ENCODE measurements around the gene UIMC1.

UIMC1 gene

GRCh38 chr5:176881816-176882566 is 124.6 kb downstream of the UIMC1 start:
- no peak overlapping the region for H3K27ac Mint-ChIP-seq (ENCODE audit: low read depth)
- H3K4me3 Mint-ChIP-seq, result no peak overlapping the region
- H3K27me3 Mint-ChIP-seq, result peaks cover 35% of the 10 kb centered on the region
- ATAC-seq (replicated peaks; ENCODE audit: extremely low read depth, poor library complexity, severe bottlenecking), result no peak
- no peaks in the 10 kb centered on the region for H3K36me3 Mint-ChIP-seq (ENCODE audit: insufficient read depth)
- DNase-seq (ENCODE audit: low spot score in 2 of 2), result no peak
- no peaks in the 10 kb centered on the region for H3K9me3 Mint-ChIP-seq
- peaks cover 8% of the 10 kb centered on the region for H3K4me1 Mint-ChIP-seq

- H3K9me3 Mint-ChIP-seq, result no peaks in the 10 kb centered on the region
- ATAC-seq (replicated peaks; ENCODE audit: extremely low read depth, poor library complexity, severe bottlenecking) (no peak), DNase-seq (ENCODE audit: low spot score in 2 of 2) (no peak)
- no peak overlapping the region for H3K4me3 Mint-ChIP-seq
- H3K36me3 Mint-ChIP-seq (ENCODE audit: insufficient read depth), result no peaks in the 10 kb centered on the region
- H3K4me1 Mint-ChIP-seq, result peaks cover 12% of the 10 kb centered on the region
- peaks cover 43% of the 10 kb centered on the region for H3K27me3 Mint-ChIP-seq
- H3K27ac Mint-ChIP-seq (ENCODE audit: low read depth), result no peak overlapping the region
Measured at GRCh38 chr5:176881021-176881749, 125.4 kb downstream of the UIMC1 start.

- H3K36me3 Mint-ChIP-seq (ENCODE audit: insufficient read depth), result no peaks in the 10 kb centered on the region
- no peaks in the 10 kb centered on the region for H3K9me3 Mint-ChIP-seq
- ATAC-seq (replicated peaks; ENCODE audit: extremely low read depth, poor library complexity, severe bottlenecking) (no peak), DNase-seq (ENCODE audit: low spot score in 2 of 2) (no peak)
- no peak overlapping the region for H3K4me3 Mint-ChIP-seq
- H3K27ac Mint-ChIP-seq (ENCODE audit: low read depth), result no peak overlapping the region
- peaks cover 50% of the 10 kb centered on the region for H3K27me3 Mint-ChIP-seq
- H3K4me1 Mint-ChIP-seq, result peaks cover 19% of the 10 kb centered on the region
Measured at GRCh38 chr5:176880366-176881020, 126.1 kb downstream of the UIMC1 start.

GRCh38 chr5:176879663-176880361 is 126.8 kb downstream of the UIMC1 start:
- Mint-ChIP-seq H3K9me3 (no peaks in the 10 kb centered on the region), H3K4me1 (peaks cover 22% of the 10 kb centered on the region), H3K27me3 (peaks cover 55% of the 10 kb centered on the region)

GRCh38 chr5:176878906-176879662 is 127.5 kb downstream of the UIMC1 start:
- Mint-ChIP-seq H3K36me3 (ENCODE audit: insufficient read depth) (peaks cover 3% of the 10 kb centered on the region), H3K4me1 (peaks cover 18% of the 10 kb centered on the region), H3K27ac (ENCODE audit: low read depth) (no peak overlapping the region), H3K27me3 (peaks cover 55% of the 10 kb centered on the region), H3K4me3 (no peak overlapping the region), H3K9me3 (no peaks in the 10 kb centered on the region)
- no peak for ATAC-seq (replicated peaks; ENCODE audit: extremely low read depth, poor library complexity, severe bottlenecking)
- no peak for DNase-seq (ENCODE audit: low spot score in 2 of 2)

More at GRCh38 chr5:176879663-176880361, 126.8 kb downstream of the UIMC1 start:
- Mint-ChIP-seq H3K36me3 (ENCODE audit: insufficient read depth) (peaks cover 2% of the 10 kb centered on the region), H3K4me3 (no peak overlapping the region), H3K27ac (ENCODE audit: low read depth) (no peak overlapping the region)
- DNase-seq (ENCODE audit: low spot score in 2 of 2), result no peak
- ATAC-seq (replicated peaks; ENCODE audit: extremely low read depth, poor library complexity, severe bottlenecking), result no peak

- H3K27me3 Mint-ChIP-seq, result peaks cover 55% of the 10 kb centered on the region
- H3K27ac Mint-ChIP-seq (ENCODE audit: low read depth), result no peak overlapping the region
- no peak for DNase-seq (ENCODE audit: low spot score in 2 of 2)
- H3K36me3 Mint-ChIP-seq (ENCODE audit: insufficient read depth), result peaks cover 5% of the 10 kb centered on the region
- no peaks in the 10 kb centered on the region for H3K9me3 Mint-ChIP-seq
- H3K4me1 Mint-ChIP-seq, result peaks cover 22% of the 10 kb centered on the region
- no peak for ATAC-seq (replicated peaks; ENCODE audit: extremely low read depth, poor library complexity, severe bottlenecking)
- H3K4me3 Mint-ChIP-seq, result no peak overlapping the region
Measured at GRCh38 chr5:176878463-176878862, 128.1 kb downstream of the UIMC1 start.

- Mint-ChIP-seq H3K9me3 (no peaks in the 10 kb centered on the region), H3K36me3 (ENCODE audit: insufficient read depth) (peaks cover 9% of the 10 kb centered on the region), H3K27me3 (peaks cover 55% of the 10 kb centered on the region), H3K4me3 (no peak overlapping the region), H3K4me1 (peaks cover 27% of the 10 kb centered on the region), H3K27ac (ENCODE audit: low read depth) (no peak overlapping the region)
- DNase-seq (ENCODE audit: low spot score in 2 of 2) (no peak), ATAC-seq (replicated peaks; ENCODE audit: extremely low read depth, poor library complexity, severe bottlenecking) (no peak)
Measured at GRCh38 chr5:176877793-176878331, 128.7 kb downstream of the UIMC1 start.

- no peak overlapping the region for H3K4me3 Mint-ChIP-seq
- peaks cover 50% of the 10 kb centered on the region for H3K27me3 Mint-ChIP-seq
- peaks cover 27% of the 10 kb centered on the region for H3K4me1 Mint-ChIP-seq
- DNase-seq (ENCODE audit: low spot score in 2 of 2) (no peak), ATAC-seq (replicated peaks; ENCODE audit: extremely low read depth, poor library complexity, severe bottlenecking) (no peak)
- H3K9me3 Mint-ChIP-seq, result no peaks in the 10 kb centered on the region
- peaks cover 14% of the 10 kb centered on the region for H3K36me3 Mint-ChIP-seq (ENCODE audit: insufficient read depth)
- no peak overlapping the region for H3K27ac Mint-ChIP-seq (ENCODE audit: low read depth)
Measured at GRCh38 chr5:176876506-176877431, 129.8 kb downstream of the UIMC1 start.

GRCh38 chr5:176875783-176876505 is 130.6 kb downstream of the UIMC1 start:
- peaks cover 42% of the 10 kb centered on the region for H3K27me3 Mint-ChIP-seq
- H3K4me1 Mint-ChIP-seq, result peaks cover 27% of the 10 kb centered on the region
- H3K4me3 Mint-ChIP-seq, result peak overlapping the region; percentile 45

GRCh38 chr5:176875014-176875550 is 131.5 kb downstream of the UIMC1 start:
- H3K9me3 Mint-ChIP-seq, result no peaks in the 10 kb centered on the region
- H3K27me3 Mint-ChIP-seq, result peaks cover 37% of the 10 kb centered on the region
- no peak overlapping the region for H3K4me3 Mint-ChIP-seq
- H3K27ac Mint-ChIP-seq (ENCODE audit: low read depth), result no peak overlapping the region
- ATAC-seq (replicated peaks; ENCODE audit: extremely low read depth, poor library complexity, severe bottlenecking), result no peak
- H3K4me1 Mint-ChIP-seq, result peaks cover 32% of the 10 kb centered on the region
- no peak for DNase-seq (ENCODE audit: low spot score in 2 of 2)
- H3K36me3 Mint-ChIP-seq (ENCODE audit: insufficient read depth), result peaks cover 17% of the 10 kb centered on the region

More at GRCh38 chr5:176875783-176876505, 130.6 kb downstream of the UIMC1 start:
- ATAC-seq (replicated peaks; ENCODE audit: extremely low read depth, poor library complexity, severe bottlenecking) (peak; percentile 36), DNase-seq (ENCODE audit: low spot score in 2 of 2) (no peak)
- Mint-ChIP-seq H3K36me3 (ENCODE audit: insufficient read depth) (peaks cover 14% of the 10 kb centered on the region), H3K9me3 (no peaks in the 10 kb centered on the region), H3K27ac (ENCODE audit: low read depth) (no peak overlapping the region)
